Upper lobe of right lung (tissue), 1 donor: ENCODE data around the gene TEX14. TPM values are rescaled to one million over a fixed set of nuclear protein-coding genes. Genes with fewer than 3 reads are reported as not detected.
"Not testable (repeated sequence)": the region's sequence is repeated elsewhere in the genome, so short reads cannot be mapped to it uniquely, and the experiment has no call there.

Source experiments
- ATAC-seq: fragments of 200-7000 bp; cut with Tn5 transposase; one replicate; pipeline ENCODE4 v1.9.1; 2020; ENCODE audit warnings: mild to moderate bottlenecking, moderate library complexity
- DNase-seq: peaks from one replicate; pipeline ENCODE4 v3.0.0-alpha.2; 2020
- H3K27ac ChIP-seq: fragments of 200-600 bp; one replicate; pipeline ENCODE4 v1.8.0; 2022
- H3K27me3 ChIP-seq: fragments of 200-600 bp; one replicate; pipeline ENCODE4 v1.8.0; 2022; ENCODE audit warnings: mild to moderate bottlenecking
- H3K36me3 ChIP-seq: fragments of 200-600 bp; one replicate; pipeline ENCODE4 v1.8.0; 2022
- H3K4me1 ChIP-seq: fragments of 200-600 bp; one replicate; pipeline ENCODE4 v1.8.0; 2022
- H3K4me3 ChIP-seq: fragments of 200-600 bp; one replicate; pipeline ENCODE4 v1.8.0; 2022; ENCODE audit warnings: mild to moderate bottlenecking
- H3K9me3 ChIP-seq: fragments of 200-600 bp; one replicate; pipeline ENCODE4 v1.8.0; 2022
- intact Hi-C: fragments of 100-400 bp; cut with DNase I; formaldehyde crosslinking; loops from one replicate; pipeline ENCODE4 v1.11.0; 2022
- total RNA-seq: library from RNA; stranded (reverse); fragmentation: NEBNext Ultra II Directional; extraction: Animal tissue kit (Norgen Biotek cat#: 25700); gene quantifications from one replicate; pipeline ENCODE4 v1.2.1, GENCODE V29; 2021
- TF ChIP-seq, protein P1 (sequence below): fragments of 200-600 bp; IDR thresholded peaks from one replicate; pipeline ENCODE4 v1.8.0; 2022; ENCODE audit warnings: antibody characterized with exemption
- donor health status: DM: no; HTN: yes; CAD: no; lungs with severe emphysema.

TEX14 gene
- total RNA-seq, 1 donor from 2014 or later = 1.3 TPM

DNA sequence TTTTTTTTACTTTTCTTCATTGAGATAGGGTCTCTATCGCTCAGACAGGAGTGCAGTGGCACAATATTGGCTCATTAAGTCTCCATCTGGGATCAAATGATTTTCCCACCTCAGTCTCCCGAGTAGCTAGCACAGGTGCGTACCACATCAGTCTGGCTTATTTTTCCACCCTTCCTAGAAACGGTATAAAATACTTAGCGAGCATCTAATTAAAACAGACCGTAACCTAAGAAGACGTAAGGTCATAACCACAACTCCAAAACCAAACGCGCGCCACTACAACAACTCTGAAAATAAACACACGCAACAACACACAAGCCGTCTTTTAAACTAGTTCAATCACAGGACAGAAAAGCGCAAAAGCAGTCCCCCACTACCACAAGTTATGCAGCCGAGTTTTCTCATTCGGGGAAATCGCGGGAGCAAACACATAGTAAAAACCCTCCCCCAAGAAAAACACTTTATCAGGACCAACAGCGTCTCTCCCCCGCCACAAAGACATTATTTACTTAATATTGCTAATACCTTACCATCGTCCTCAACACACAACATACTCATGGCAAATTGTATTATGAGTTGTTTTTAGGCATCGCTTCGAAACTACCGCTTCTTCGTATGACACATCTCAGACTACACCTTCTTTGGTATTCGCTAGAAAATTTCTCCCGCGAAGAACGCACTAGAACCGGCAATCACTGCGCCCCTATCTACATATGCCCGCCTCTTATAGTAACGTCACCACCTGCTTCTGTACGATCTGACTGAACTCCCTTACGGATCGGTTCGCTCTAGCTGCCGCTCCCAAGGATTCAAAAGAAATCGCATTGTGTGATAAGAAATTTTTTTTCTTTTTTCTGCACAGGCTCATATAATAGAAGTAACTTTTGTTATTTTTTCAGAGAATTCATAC lies 32.8 kb downstream of the TEX14 start:
- H3K27ac ChIP-seq = peak overlapping the region; percentile 95
- intact Hi-C loops = no loop called here

DNA sequence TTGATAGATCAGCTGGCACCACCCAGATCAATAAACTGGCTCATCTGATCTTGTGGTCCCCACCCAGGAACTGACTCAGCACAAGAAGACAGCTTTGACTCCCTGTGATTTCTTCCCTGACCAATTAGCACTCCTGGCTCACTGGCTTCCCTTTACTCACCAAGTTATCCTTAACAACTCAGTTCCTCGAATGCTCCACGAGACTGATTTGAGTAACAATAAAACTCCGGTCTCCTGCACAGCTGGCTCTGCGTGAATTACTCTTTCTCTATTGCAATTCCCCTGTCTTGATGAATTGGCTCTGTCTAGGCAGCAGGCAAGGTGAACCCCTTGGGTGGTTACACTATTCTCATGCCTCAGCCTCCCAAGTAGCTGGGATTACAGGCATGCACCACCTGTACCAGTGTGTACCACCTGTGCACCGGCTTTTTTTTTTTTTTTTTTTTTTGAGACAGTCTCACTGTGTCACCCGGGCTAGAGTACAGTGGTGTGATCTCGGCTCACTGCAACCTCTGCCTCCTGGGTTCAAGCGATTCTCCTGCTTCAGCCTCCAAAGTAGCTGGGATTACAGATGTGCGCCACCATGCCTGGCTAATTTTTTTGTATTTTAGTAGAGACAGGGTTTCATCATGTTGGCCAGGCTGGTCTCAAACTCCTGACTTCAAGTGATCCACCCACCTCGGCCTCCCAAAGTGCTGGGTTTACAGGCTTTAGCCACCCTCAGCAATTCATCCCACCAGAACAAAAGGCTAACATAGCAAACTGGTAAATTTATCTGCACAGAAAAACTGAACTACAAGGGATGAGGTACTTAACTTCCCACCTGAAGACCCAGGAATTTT lies 33.7 kb downstream of the TEX14 start:
- H3K9me3 ChIP-seq, DNase-seq, intact Hi-C loops, H3K4me1 ChIP-seq, H3K27me3 ChIP-seq, H3K36me3 ChIP-seq: not testable (repeated sequence)
- H3K4me3 ChIP-seq = peak overlapping the region; percentile 58
- peak; percentile 17 for ATAC-seq
- peak overlapping the region; percentile 95 for H3K27ac ChIP-seq

More for the DNA sequence above, 32.8 kb downstream of the TEX14 start:
- peak; percentile 94 for ATAC-seq
- Histone ChIP-seq H3K36me3 (no peaks in the 10 kb centered on the region), H3K4me1 (peaks cover 4% of the 10 kb centered on the region), H3K4me3 (peak overlapping the region; percentile 58), H3K27me3 (no peaks in the 10 kb centered on the region), H3K9me3 (no peaks in the 10 kb centered on the region)
- DNase-seq = peak; percentile 69
- TF ChIP-seq, protein P1, sequence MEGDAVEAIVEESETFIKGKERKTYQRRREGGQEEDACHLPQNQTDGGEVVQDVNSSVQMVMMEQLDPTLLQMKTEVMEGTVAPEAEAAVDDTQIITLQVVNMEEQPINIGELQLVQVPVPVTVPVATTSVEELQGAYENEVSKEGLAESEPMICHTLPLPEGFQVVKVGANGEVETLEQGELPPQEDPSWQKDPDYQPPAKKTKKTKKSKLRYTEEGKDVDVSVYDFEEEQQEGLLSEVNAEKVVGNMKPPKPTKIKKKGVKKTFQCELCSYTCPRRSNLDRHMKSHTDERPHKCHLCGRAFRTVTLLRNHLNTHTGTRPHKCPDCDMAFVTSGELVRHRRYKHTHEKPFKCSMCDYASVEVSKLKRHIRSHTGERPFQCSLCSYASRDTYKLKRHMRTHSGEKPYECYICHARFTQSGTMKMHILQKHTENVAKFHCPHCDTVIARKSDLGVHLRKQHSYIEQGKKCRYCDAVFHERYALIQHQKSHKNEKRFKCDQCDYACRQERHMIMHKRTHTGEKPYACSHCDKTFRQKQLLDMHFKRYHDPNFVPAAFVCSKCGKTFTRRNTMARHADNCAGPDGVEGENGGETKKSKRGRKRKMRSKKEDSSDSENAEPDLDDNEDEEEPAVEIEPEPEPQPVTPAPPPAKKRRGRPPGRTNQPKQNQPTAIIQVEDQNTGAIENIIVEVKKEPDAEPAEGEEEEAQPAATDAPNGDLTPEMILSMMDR = no peak

DNA sequence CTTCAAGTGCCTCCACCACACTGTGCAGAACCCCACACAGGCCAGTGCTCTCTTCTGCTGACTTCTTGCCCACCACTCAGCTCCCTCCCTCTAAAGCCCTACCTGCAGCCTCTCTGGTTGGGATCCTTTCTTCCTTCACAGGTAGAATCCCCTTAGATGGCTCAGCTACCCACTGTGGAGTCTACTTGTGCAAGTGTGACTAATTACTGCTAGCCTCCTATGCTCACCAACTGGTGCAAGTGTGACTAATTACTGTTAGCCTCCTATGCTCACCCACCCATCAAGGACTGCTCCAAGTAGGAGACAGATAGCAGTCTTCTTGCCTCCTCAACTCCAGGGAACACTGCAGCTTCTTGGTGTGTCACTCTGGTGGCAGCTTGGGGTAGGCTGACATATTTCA lies 43.6 kb downstream of the TEX14 start:
- TF ChIP-seq, protein P1 = no peak
- no peaks in the 10 kb centered on the region for H3K27me3 ChIP-seq
- no peak overlapping the region for H3K27ac ChIP-seq
- H3K9me3 ChIP-seq = no peaks in the 10 kb centered on the region
- H3K4me3 ChIP-seq = no peak overlapping the region
- DNase-seq (no peak), ATAC-seq (no peak)
- no peaks in the 10 kb centered on the region for H3K36me3 ChIP-seq
- intact Hi-C loops = no loop called here
- H3K4me1 ChIP-seq = no peaks in the 10 kb centered on the region

GRCh38 chr17:58643147-58643546 lies 48.7 kb downstream of the TEX14 start:
- no peak for DNase-seq
- TF ChIP-seq, protein P1 = no peak
- Histone ChIP-seq H3K36me3 (no peaks in the 10 kb centered on the region), H3K9me3 (no peaks in the 10 kb centered on the region), H3K27ac (no peak overlapping the region), H3K27me3 (no peaks in the 10 kb centered on the region), H3K4me1 (no peaks in the 10 kb centered on the region), H3K4me3 (no peak overlapping the region)
- no peak for ATAC-seq
- intact Hi-C loops = no loop called here

DNA sequence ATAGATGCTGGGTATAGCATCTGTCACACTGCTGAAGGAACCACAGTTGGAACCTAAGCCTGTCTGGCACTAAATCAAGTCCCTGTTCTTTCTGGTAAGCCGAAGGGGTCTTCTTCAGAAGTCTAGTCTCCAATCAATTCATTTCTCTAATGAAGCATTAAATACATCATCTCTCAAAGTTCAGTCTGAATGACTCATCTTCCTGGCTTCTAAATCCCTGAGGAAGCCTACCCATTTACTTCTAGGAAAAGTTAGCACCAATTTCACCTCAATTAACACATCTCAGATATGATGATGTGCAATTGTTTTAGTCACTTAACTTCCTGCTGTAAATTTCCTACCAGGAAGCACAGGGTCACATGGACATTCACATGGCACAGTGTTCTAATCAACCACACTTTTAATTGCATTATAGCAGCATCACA lies 49.9 kb downstream of the TEX14 start:
- ATAC-seq (no peak), DNase-seq (no peak)
- H3K4me3 ChIP-seq = no peak overlapping the region
- H3K9me3 ChIP-seq = no peaks in the 10 kb centered on the region
- intact Hi-C loops = no loop called here
- TF ChIP-seq, protein P1 = no peak
- no peaks in the 10 kb centered on the region for H3K36me3 ChIP-seq
- no peak overlapping the region for H3K27ac ChIP-seq
- H3K4me1 ChIP-seq = no peaks in the 10 kb centered on the region
- no peaks in the 10 kb centered on the region for H3K27me3 ChIP-seq

- no peaks in the 10 kb centered on the region for H3K9me3 ChIP-seq
- no peak for DNase-seq
- no peak for ATAC-seq
- H3K4me3 ChIP-seq = no peak overlapping the region
- H3K27ac ChIP-seq = no peak overlapping the region
- H3K4me1 ChIP-seq = no peaks in the 10 kb centered on the region
- H3K27me3 ChIP-seq = no peaks in the 10 kb centered on the region
- intact Hi-C loops = no loop called here
- no peaks in the 10 kb centered on the region for H3K36me3 ChIP-seq
- TF ChIP-seq, protein P1 = no peak
Observed at GRCh38 chr17:58640202-58640601, 51.6 kb downstream of the TEX14 start.
